GM06990 (cell line): ENCODE data around the gene SIT1.
"Not testable (repeated sequence)": the region's sequence is repeated elsewhere in the genome, so short reads cannot be mapped to it uniquely, and the experiment has no call there.

Experiments used
- DNase-seq: peaks from one replicate; pipeline ENCODE4 v3.0.0-alpha.2; 2011; ENCODE audit not compliant: insufficient read length; ENCODE audit errors: extremely low read depth
- H3K27me3 ChIP-seq: replicated peaks from 2 replicates; pipeline ENCODE4 v1.6.0; 2011; ENCODE audit warnings: low read length; ENCODE audit not compliant: control insufficient read depth, insufficient read depth
- H3K36me3 ChIP-seq: 2 replicates; pipeline ENCODE4 v1.5.1; 2011; ENCODE audit warnings: low read length; ENCODE audit not compliant: control insufficient read depth, insufficient read depth
- H3K4me3 ChIP-seq: replicated peaks from 2 replicates; pipeline ENCODE4 v1.5.1; 2011; ENCODE audit warnings: low read depth, mild to moderate bottlenecking, control low read depth, low read length
- TF ChIP-seq, protein P1 (sequence below): IDR thresholded peaks from 2 replicates; pipeline ENCODE4 v1.5.1; 2011; ENCODE audit warnings: low read length, control low read depth, mild to moderate bottlenecking, inconsistent platforms; ENCODE audit not compliant: insufficient read depth, poor library complexity, severe bottlenecking

SIT1 gene

DNA sequence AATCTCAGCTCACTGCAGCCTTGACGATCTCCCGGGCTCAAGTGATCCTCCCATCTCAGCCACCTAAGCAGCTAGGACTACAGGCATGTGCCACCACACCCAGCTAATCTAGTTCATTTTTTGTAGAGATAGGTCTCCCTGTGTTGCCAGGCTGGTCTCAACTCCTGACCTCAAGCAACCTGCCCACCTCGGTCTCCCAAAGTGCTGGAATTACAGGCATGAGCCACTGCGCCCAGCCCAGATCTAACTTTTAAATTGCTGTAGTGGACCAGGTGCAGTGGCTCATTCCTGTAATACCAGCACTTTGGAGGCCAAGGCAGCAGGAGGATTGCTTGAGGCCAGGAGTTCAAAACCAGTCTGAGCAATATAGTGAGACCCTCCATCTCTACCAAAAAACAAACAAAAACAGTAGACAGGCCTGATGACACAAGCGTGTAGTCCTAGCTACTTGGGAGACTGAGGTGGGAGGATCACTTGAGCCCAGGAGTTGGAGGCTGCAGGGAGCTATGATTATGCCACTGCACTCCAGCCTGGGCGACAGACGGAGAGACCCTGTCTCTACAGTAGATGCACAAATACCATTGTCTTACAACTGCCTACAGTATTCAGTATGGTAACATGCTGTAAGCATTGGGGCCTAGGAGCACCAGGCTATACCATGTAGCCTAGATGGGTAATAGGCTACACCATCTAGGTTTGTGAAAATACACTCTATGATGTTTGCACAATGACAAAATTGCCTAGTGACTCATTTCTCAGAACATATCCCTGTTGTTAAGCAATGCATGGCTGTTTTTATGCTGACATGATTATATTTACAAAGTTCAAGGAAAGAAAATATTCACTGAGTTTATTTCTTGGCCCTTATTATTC, 1.5 kb upstream of the SIT1 start:
- no peak overlapping the region for H3K4me3 ChIP-seq
- TF ChIP-seq, protein P1, sequence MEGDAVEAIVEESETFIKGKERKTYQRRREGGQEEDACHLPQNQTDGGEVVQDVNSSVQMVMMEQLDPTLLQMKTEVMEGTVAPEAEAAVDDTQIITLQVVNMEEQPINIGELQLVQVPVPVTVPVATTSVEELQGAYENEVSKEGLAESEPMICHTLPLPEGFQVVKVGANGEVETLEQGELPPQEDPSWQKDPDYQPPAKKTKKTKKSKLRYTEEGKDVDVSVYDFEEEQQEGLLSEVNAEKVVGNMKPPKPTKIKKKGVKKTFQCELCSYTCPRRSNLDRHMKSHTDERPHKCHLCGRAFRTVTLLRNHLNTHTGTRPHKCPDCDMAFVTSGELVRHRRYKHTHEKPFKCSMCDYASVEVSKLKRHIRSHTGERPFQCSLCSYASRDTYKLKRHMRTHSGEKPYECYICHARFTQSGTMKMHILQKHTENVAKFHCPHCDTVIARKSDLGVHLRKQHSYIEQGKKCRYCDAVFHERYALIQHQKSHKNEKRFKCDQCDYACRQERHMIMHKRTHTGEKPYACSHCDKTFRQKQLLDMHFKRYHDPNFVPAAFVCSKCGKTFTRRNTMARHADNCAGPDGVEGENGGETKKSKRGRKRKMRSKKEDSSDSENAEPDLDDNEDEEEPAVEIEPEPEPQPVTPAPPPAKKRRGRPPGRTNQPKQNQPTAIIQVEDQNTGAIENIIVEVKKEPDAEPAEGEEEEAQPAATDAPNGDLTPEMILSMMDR = no peak
- no peaks in the 10 kb centered on the region for H3K36me3 ChIP-seq
- no peaks in the 10 kb centered on the region for H3K27me3 ChIP-seq
- DNase-seq = no peak

DNA sequence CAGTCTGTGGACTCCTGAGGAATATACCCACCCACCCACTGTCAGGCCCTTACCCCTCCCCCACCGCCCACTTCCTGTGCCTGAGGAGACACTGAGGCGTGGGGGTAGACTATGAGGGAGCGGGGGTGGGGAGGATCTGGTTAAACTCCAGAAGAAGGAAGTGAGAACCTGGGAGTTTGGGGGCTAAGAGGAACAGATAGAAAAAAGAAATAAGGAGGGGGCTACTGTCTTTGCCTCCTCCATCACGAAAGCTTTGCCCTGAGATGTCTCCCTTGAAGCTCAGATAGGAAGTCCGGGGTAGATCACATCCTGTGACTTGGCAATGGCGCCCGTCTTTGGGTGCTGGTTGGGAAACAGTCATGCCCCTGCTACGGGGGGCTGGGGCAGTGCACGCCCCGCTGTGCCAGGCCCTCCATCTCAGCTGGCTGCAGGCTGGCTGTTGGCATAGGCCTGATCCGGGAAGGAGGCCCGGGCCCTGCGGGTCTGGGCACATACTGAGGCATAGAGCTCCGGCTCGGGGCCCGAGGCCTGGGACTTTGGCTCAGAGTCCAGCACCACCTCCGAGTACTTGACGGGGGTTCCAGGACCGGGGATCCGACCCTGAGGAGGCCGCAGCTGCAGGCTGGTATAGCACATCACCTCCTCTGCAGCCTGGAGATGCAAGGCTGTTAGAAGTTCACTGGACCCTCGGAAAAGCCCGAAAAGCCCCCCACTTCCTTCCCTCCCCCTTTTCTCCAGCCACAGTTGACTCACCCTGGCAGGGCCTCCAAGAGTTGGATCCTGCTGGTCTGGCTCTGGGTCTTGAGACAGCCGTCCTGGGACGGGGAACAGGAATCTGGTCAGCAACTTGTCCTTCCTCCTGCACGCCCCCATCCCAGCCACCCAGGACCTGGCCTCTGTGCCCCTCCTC, 1.0 kb downstream of the SIT1 start:
- TF ChIP-seq, protein P1 = no peak
- Histone ChIP-seq H3K36me3 (no peaks in the 10 kb centered on the region), H3K27me3 (no peaks in the 10 kb centered on the region), H3K4me3 (peak overlapping the region; percentile 74)
- peak; percentile 49 for DNase-seq

DNA sequence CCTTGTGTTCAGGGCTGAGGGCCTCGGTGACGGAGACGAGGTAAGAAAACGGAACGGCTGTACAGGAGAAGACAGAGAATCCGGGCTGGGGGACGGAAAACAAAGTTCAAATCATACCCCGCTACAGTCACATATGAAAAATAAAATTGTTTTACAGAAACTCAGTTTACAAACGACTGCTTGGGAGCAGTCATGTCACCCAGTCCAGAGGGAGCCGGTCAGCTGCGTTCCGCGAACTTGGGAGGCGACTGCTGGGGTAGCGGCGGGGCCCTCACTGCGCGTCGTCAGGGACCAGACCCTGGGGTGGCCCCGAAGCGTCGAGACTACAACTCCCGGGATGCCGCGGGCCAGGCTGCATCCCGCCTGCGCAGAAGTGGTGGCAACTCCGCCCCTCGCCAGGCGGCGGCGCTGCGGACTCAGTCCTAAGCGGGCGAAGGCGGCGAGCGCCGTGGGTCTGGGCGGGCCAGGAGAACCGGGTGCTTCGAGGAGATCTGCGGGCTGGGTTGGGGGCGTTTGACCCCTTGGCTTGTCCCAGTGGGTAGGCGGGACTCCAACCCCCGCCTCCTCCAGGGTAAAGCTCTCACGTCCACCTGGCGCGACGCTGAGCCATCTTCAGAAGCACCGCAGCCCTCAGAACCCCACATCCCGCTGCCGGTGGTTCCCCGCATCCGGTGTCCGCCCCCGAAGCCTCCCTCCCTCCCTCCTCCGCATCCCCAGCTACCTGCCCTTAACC, 4.0 kb downstream of the SIT1 start:
- Histone ChIP-seq H3K36me3 (no peaks in the 10 kb centered on the region; the same call in 1 of the 2 replicates), H3K27me3 (no peaks in the 10 kb centered on the region), H3K4me3 (peak overlapping the region; percentile 72)
- DNase-seq = peak; percentile 95
- TF ChIP-seq, protein P1 = peak; percentile 98

DNA sequence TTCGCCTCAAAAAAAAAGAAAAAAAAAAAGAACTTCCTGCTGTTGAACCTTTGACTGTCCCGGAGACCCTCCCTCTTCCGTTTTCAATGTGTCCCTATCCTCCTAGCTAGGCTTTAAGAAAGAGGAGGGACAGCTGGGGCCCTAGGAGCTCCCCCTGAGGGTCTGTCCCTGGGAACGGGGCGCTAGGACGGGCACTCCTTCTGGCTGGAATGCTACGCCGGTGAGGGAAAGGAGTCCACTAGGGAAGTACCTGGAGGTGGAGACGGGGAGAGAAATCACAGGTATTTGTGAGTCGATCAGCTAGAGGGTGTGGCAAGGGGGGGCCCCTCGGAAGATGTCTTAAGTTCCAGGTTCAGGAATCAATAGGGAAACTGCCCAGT, 4.6 kb downstream of the SIT1 start:
- Histone ChIP-seq H3K36me3 (no peaks in the 10 kb centered on the region; the same call in 1 of the 2 replicates), H3K4me3 (peak overlapping the region; percentile 72), H3K27me3 (no peaks in the 10 kb centered on the region)
- peak; percentile 37 for DNase-seq
- TF ChIP-seq, protein P1 = no peak

DNA sequence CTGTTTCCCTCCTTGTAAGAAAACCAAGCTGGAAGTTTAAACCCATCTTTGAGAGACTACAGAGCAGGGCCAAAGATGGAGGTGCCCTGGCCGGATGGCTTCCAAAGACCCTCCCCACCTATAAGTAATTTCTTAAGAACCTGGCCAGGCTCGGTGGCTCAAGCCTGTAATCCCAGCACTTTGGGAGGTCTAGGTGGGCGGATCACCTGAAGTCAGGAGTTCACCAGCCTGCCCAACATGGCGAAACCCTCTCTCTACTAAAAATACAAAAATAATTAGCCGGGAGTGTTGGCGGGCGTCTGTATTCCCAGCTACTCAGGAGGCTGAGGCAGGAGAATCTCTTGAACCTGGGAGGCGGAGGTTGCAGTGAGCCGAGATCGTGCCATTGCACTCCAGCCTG, 5.0 kb downstream of the SIT1 start:
- H3K36me3 ChIP-seq, DNase-seq, H3K27me3 ChIP-seq: not testable (repeated sequence)
- peak overlapping the region; percentile 72 for H3K4me3 ChIP-seq
